Hepatocyte (in vitro differentiated cells): ENCODE data around the gene CYLD. TPM values are rescaled to one million over a fixed set of nuclear protein-coding genes. Genes with fewer than 3 reads are reported as not detected.

Experiments
- DNase-seq: peaks from one replicate; pipeline ENCODE4 v3.0.0-alpha.2; 2016; ENCODE audit warnings: low spot score
- H2AFZ ChIP-seq: fragments of 200-600 bp; sonication (generic); 2 replicates; pipeline ENCODE4 v1.6.0; 2016; ENCODE audit warnings: antibody characterized with exemption, mild to moderate bottlenecking
- H3K27ac ChIP-seq: fragments of 200-600 bp; sonication (generic); 2 replicates; pipeline ENCODE4 v1.5.1; 2016; ENCODE audit warnings: mild to moderate bottlenecking
- H3K27me3 ChIP-seq: fragments of 200-600 bp; sonication (generic); 2 replicates; pipeline ENCODE4 v1.6.1; 2016
- H3K36me3 ChIP-seq: fragments of 200-600 bp; sonication (generic); replicated peaks from 2 replicates; pipeline ENCODE4 v1.5.1; 2016; ENCODE audit warnings: low read depth; ENCODE audit not compliant: insufficient read depth
- H3K4me1 ChIP-seq: fragments of 200-600 bp; sonication (generic); 2 replicates; pipeline ENCODE4 v1.5.1; 2016; ENCODE audit warnings: mild to moderate bottlenecking, moderate library complexity; ENCODE audit not compliant: insufficient read depth
- H3K4me2 ChIP-seq: fragments of 200-600 bp; sonication (generic); 2 replicates; pipeline ENCODE4 v1.6.0; 2016
- H3K4me3 ChIP-seq: fragments of 200-600 bp; sonication (generic); 2 replicates; pipeline ENCODE4 v1.5.1; 2016; ENCODE audit warnings: mild to moderate bottlenecking
- H3K79me2 ChIP-seq: fragments of 200-600 bp; sonication (generic); 2 replicates; pipeline ENCODE4 v1.6.0; 2017; ENCODE audit warnings: mild to moderate bottlenecking
- H3K9me2 ChIP-seq: fragments of 200-600 bp; sonication (generic); replicated peaks from 2 replicates; pipeline ENCODE4 v1.6.0; 2017; ENCODE audit warnings: mild to moderate bottlenecking; ENCODE audit not compliant: insufficient read depth
- H3K9me3 ChIP-seq: fragments of 200-600 bp; sonication (generic); 2 replicates; pipeline ENCODE4 v1.5.1; 2016; ENCODE audit warnings: low read depth, mild to moderate bottlenecking
- H4K20me1 ChIP-seq: fragments of 200-600 bp; sonication (generic); 2 replicates; pipeline ENCODE4 v1.6.0; 2016; ENCODE audit warnings: mild to moderate bottlenecking; ENCODE audit not compliant: insufficient read depth, poor library complexity, severe bottlenecking
- EZH2 ChIP-seq: fragments of 200-600 bp; sonication (generic); IDR thresholded peaks from 2 replicates; pipeline ENCODE4 v1.6.1; 2016; ENCODE audit warnings: antibody characterized with exemption, mild to moderate bottlenecking, borderline replicate concordance
- EZH2phosphoT487 ChIP-seq: fragments of 200-600 bp; sonication (generic); IDR thresholded peaks from one replicate; pipeline ENCODE4 v1.6.1; 2018; ENCODE audit warnings: antibody characterized with exemption, mild to moderate bottlenecking, low read depth, moderate library complexity; ENCODE audit not compliant: unreplicated experiment, severe bottlenecking
- WGBS: methylation state at CpG from one replicate; pipeline ENCODE4 v1.1.6; 2016; ENCODE audit warnings: low lambda C conversion rate; ENCODE audit errors: missing lambda C conversion rate; 5-methylcytosine and 5-hydroxymethylcytosine counted together
- polyA plus RNA-seq: library from polyadenylated mRNA; unstranded; fragments of >200 nt; fragmentation: Nextera tagmentation; extraction: Ambion mirVana; gene quantifications from 2 replicates; pipeline ENCODE4 v1.2.1, GENCODE V29; 2016
- total RNA-seq: library from RNA; depleted of rRNA; stranded (reverse); fragments of >200 nt; gene quantifications from 2 replicates; pipeline ENCODE4 v1.2.3, GENCODE V29; 2014
- TF ChIP-seq, protein P1 (sequence below): fragments of 200-600 bp; sonication (generic); IDR thresholded peaks from 2 replicates; pipeline ENCODE4 v1.5.1; 2016; ENCODE audit warnings: antibody characterized with exemption, mild to moderate bottlenecking; ENCODE audit not compliant: poor library complexity

Gene CYLD
- total and polyA plus RNA-seq, 2 experiments from 2014 or later, result 9.9 to 17.8 TPM

DNA sequence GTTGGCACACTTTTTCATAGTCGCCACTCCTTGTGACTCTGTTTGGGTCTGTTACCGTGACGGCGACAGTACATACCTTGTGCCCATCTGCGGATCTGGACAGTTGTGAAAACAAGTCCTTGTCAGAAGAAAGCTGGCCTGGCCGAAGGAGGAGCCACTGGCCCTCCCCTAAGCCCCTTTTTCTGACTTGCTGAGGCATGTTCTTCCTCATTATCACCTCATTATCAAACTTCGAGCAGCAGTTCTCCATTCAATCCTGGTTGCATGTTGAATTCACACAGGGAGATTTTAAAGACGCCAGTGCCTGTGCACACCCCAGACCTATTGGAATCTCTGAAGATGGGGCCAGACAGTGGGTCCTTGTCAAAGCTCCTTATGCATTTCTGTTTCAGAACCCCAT, 61.1 kb downstream of the CYLD start:
- no peaks in the 10 kb centered on the region for H3K79me2 ChIP-seq
- H3K27me3 ChIP-seq, result no peaks in the 10 kb centered on the region
- H3K27ac ChIP-seq, result no peak overlapping the region
- H4K20me1 ChIP-seq, result no peaks in the 10 kb centered on the region
- DNase-seq, result no peak
- H3K4me2 ChIP-seq, result no peak overlapping the region
- H3K36me3 ChIP-seq, result no peaks in the 10 kb centered on the region
- H2AFZ ChIP-seq, result no peak overlapping the region
- TF ChIP-seq EZH2phosphoT487, result no peak
- TF ChIP-seq, protein P1, sequence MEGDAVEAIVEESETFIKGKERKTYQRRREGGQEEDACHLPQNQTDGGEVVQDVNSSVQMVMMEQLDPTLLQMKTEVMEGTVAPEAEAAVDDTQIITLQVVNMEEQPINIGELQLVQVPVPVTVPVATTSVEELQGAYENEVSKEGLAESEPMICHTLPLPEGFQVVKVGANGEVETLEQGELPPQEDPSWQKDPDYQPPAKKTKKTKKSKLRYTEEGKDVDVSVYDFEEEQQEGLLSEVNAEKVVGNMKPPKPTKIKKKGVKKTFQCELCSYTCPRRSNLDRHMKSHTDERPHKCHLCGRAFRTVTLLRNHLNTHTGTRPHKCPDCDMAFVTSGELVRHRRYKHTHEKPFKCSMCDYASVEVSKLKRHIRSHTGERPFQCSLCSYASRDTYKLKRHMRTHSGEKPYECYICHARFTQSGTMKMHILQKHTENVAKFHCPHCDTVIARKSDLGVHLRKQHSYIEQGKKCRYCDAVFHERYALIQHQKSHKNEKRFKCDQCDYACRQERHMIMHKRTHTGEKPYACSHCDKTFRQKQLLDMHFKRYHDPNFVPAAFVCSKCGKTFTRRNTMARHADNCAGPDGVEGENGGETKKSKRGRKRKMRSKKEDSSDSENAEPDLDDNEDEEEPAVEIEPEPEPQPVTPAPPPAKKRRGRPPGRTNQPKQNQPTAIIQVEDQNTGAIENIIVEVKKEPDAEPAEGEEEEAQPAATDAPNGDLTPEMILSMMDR, result no peak
- TF ChIP-seq EZH2, result no peak
- 69% methylated on average over 8 of the region's 8 CpGs for WGBS
- peaks cover 4% of the 10 kb centered on the region for H3K4me1 ChIP-seq
- no peaks in the 10 kb centered on the region for H3K9me3 ChIP-seq
- H3K4me3 ChIP-seq, result no peak overlapping the region
- H3K9me2 ChIP-seq, result no peaks in the 10 kb centered on the region

DNA sequence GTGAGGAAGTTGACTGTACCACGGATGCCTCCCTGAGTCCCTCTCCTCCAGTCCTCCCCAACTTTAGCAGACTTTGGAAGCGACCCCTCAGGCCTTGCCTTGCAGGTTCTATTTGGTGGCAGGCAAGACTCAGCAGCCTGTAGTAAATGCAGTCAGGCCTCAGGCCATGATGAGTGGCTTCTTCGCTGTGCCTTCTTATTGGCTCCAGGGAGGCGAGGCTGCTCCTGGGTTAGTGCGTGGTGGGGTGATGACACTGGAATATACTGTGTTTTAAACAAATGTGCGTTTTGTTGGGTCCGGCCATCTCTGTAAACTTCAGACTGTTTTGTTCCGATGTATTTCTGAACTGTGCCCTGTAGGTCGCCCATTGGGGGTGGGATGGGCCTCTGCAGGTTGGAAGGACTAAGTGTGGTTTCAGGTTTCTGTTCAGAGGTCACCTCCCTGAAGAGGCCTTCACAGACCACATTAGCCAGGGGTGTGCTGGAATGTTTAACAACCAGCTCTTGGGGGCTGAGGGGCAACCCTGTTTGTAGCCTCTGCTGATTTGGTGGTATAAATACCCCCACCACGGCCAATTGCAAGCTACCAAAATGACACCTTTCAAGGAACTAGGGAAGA, 62.5 kb downstream of the CYLD start:
- Histone ChIP-seq H3K4me1 (peaks cover 4% of the 10 kb centered on the region), H3K27me3 (no peaks in the 10 kb centered on the region), H4K20me1 (no peaks in the 10 kb centered on the region), H3K27ac (no peak overlapping the region), H3K9me2 (no peaks in the 10 kb centered on the region), H3K4me3 (no peak overlapping the region), H3K36me3 (no peaks in the 10 kb centered on the region), H3K9me3 (no peaks in the 10 kb centered on the region), H3K4me2 (no peak overlapping the region), H2AFZ (no peak overlapping the region), H3K79me2 (no peaks in the 10 kb centered on the region)
- 86% methylated on average over 10 of the region's 10 CpGs for WGBS
- TF ChIP-seq EZH2 (no peak), EZH2phosphoT487 (no peak)
- TF ChIP-seq, protein P1, result no peak
- no peak for DNase-seq

DNA sequence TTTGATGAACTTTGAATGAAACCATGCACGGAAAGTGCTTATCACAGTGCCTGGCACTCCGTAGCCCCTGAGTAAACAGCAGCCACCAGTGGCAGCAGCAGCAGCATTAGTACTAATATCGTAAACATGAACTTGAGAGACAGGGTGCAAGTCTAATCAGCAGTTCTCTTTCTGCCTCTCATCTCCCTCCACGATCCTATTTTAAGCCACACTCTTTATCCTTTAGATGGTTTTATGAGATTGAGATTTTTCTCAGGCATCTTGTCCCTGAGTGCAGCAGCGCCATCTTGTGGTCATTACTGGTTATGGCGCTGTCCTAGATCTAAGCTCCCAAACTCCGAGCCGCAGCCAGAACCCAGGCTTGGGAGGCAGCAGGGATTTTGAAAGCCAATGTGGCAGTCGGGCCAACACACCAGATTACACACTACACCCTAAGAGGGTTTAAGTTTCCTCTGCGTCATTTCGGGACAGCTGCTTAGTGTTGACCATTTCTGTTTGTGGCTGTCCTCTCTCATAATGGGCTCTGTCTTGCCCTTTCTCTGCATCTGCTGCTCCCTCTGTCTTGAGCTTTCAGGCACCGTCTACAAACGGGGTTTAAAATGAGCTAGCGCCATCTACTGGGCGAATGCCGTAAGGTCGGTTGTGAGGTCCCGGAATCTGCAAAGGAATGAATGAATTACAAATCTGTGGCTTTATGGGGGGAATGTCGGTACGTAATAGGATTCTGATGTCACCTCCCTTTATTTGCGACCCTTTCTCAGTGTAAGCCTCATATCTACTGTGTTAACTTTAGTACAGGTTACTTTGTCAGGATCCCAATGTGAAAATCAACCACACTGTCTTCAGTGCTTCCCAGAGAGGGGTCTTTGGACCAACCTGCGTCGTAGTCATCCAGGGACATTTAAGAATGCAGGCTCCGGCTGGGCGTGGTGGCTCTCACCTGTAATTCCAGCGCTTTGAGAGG, 64.5 kb downstream of the CYLD start:
- H3K79me2 ChIP-seq, result no peaks in the 10 kb centered on the region
- TF ChIP-seq EZH2phosphoT487, result no peak
- TF ChIP-seq, protein P1, result peak; percentile 84
- no peak for TF ChIP-seq EZH2
- H3K4me3 ChIP-seq, result peak overlapping the region; percentile 21

More for the DNA sequence above, 64.5 kb downstream of the CYLD start:
- Histone ChIP-seq H3K4me2 (peak overlapping the region; percentile 85), H4K20me1 (no peaks in the 10 kb centered on the region), H3K4me1 (peaks cover 4% of the 10 kb centered on the region), H3K27ac (peak overlapping the region; percentile 35), H2AFZ (peak overlapping the region; percentile 55), H3K27me3 (no peaks in the 10 kb centered on the region), H3K36me3 (no peaks in the 10 kb centered on the region), H3K9me3 (no peaks in the 10 kb centered on the region), H3K9me2 (no peaks in the 10 kb centered on the region)
- peak; percentile 92 for DNase-seq
- WGBS, result 14% methylated on average over 26 of the region's 26 CpGs
